Astrocyte (in vitro differentiated cells and primary cell): ENCODE data around the gene SCRN1. TPM values are rescaled to one million over a fixed set of nuclear protein-coding genes. Genes with fewer than 3 reads are reported as not detected.

ENCODE experiments used
- DNase-seq: peaks from one replicate; pipeline ENCODE4 v3.0.0-alpha.2; 2010; ENCODE audit warnings: low read depth
- FAIRE-seq: peaks from 2 replicates; lab custom pipeline; 2011; peaks lifted over from hg19 to GRCh38; lab: Jason Lieb, UNC
- H2AFZ ChIP-seq: 2 replicates; pipeline ENCODE4 v1.6.0; 2012; ENCODE audit warnings: low read depth, low read length, inconsistent platforms
- H3K27ac ChIP-seq: 2 replicates; pipeline ENCODE4 v1.5.1; 2011; ENCODE audit warnings: low read depth, low read length, inconsistent platforms
- H3K27me3 ChIP-seq: 2 replicates; pipeline ENCODE4 v1.6.0; 2011; ENCODE audit warnings: low read length, inconsistent platforms; ENCODE audit not compliant: insufficient read depth
- H3K36me3 ChIP-seq: 2 replicates; pipeline ENCODE4 v1.5.1; 2011; ENCODE audit warnings: low read length, inconsistent platforms; ENCODE audit not compliant: insufficient read depth
- H3K4me1 ChIP-seq: 2 replicates; pipeline ENCODE4 v1.5.1; 2011; ENCODE audit warnings: low read length, inconsistent platforms; ENCODE audit not compliant: insufficient read depth
- H3K4me2 ChIP-seq: 2 replicates; pipeline ENCODE4 v1.6.0; 2012; ENCODE audit warnings: low read length, inconsistent platforms
- H3K4me3 ChIP-seq: 2 replicates; pipeline ENCODE4 v1.5.1; 2011; ENCODE audit warnings: low read depth, mild to moderate bottlenecking, low read length, inconsistent platforms; ENCODE audit not compliant: insufficient read depth
- H3K79me2 ChIP-seq: 2 replicates; pipeline ENCODE4 v1.6.0; 2012; ENCODE audit warnings: mild to moderate bottlenecking, low read length, inconsistent platforms; ENCODE audit not compliant: insufficient read depth
- H3K9ac ChIP-seq: 2 replicates; pipeline ENCODE4 v1.6.0; 2012; ENCODE audit warnings: mild to moderate bottlenecking, low read length, inconsistent platforms
- H3K9me3 ChIP-seq: 2 replicates; pipeline ENCODE4 v1.5.1; 2012; ENCODE audit warnings: low read depth, mild to moderate bottlenecking, low read length, inconsistent platforms; ENCODE audit not compliant: insufficient read depth
- H4K20me1 ChIP-seq: 2 replicates; pipeline ENCODE4 v1.6.0; 2012; ENCODE audit warnings: low read length, inconsistent platforms; ENCODE audit not compliant: insufficient read depth
- H3K27ac Mint-ChIP-seq: one replicate; pipeline ENCODE4 v1.8.0; 2021; ENCODE audit warnings: mild to moderate bottlenecking, mixed read lengths; ENCODE audit not compliant: unreplicated experiment
- H3K27me3 Mint-ChIP-seq: one replicate; pipeline ENCODE4 v1.8.0; 2021; ENCODE audit warnings: low read depth, mixed read lengths; ENCODE audit not compliant: unreplicated experiment
- H3K36me3 Mint-ChIP-seq: one replicate; pipeline ENCODE4 v1.8.0; 2021; ENCODE audit warnings: low read depth, mixed read lengths; ENCODE audit not compliant: unreplicated experiment
- H3K4me1 Mint-ChIP-seq: one replicate; pipeline ENCODE4 v1.8.0; 2021; ENCODE audit warnings: low read depth, mixed read lengths; ENCODE audit not compliant: unreplicated experiment
- H3K4me3 Mint-ChIP-seq: one replicate; pipeline ENCODE4 v1.8.0; 2021; ENCODE audit warnings: mild to moderate bottlenecking, moderate library complexity, mixed read lengths; ENCODE audit not compliant: unreplicated experiment
- H3K9me3 Mint-ChIP-seq: one replicate; pipeline ENCODE4 v1.8.0; 2021; ENCODE audit warnings: mild to moderate bottlenecking, mixed read lengths; ENCODE audit not compliant: unreplicated experiment
- CTCF ChIP-seq: IDR thresholded peaks from 2 replicates; pipeline ENCODE4 v1.5.1; 2011; ENCODE audit warnings: low read depth, mild to moderate bottlenecking, inconsistent platforms, low read length, moderate library complexity; ENCODE audit not compliant: insufficient read depth
- EZH2 ChIP-seq: IDR thresholded peaks from 2 replicates; pipeline ENCODE4 v1.6.1; 2012; ENCODE audit warnings: mild to moderate bottlenecking, low read length, inconsistent platforms; ENCODE audit not compliant: insufficient read depth
- total RNA-seq: library from RNA; stranded (reverse); gene quantifications from 2 replicates; pipeline ENCODE4 v1.2.1, GENCODE V29; 2021

Gene SCRN1
- total RNA-seq, 1 donor from 2014 or later, result 116 TPM

DNA sequence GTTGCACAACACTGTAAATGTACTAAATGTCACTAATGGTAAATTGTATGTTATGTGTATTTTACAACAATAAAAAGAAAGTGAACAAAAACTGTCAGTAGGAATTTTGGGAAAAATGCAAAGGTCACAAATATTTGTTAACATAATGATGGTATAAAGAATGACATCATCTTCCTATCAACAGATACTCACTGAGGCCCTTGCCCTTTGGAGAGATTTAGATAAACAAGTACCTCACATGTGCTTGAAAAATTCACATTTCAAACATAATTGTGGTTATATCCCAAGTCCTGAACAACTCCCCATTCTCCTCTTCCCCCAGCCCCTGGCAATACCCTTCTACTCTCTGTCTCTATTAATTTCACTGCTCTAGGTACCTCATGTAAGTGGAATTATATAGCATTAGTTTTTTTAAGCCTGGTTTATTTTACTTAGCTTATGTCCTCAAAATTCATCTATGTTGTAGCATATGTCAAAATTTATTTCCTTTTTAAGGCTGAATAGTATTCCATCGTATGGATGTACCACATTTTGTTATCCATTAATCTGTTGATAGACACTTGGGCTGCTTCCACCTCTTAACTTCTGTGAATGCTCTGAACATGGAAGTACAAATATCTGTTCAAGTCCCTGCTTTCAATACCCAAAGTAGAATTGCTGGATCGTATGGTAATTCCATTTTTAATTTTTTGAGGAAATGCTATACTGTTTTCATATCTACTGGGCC is 92.8 kb downstream of the SCRN1 start:
- H3K4me2 ChIP-seq, result no peak overlapping the region
- no peaks in the 10 kb centered on the region for H3K4me1 ChIP-seq
- Mint-ChIP-seq H3K27me3 (peaks cover 1% of the 10 kb centered on the region), H3K9me3 (peaks cover 5% of the 10 kb centered on the region), H3K4me3 (no peak overlapping the region), H3K36me3 (peaks cover 5% of the 10 kb centered on the region), H3K4me1 (no peaks in the 10 kb centered on the region), H3K27ac (no peak overlapping the region)
- H3K9ac ChIP-seq, result no peak overlapping the region
- no peaks in the 10 kb centered on the region for H3K9me3 ChIP-seq
- no peaks in the 10 kb centered on the region for H3K79me2 ChIP-seq
- FAIRE-seq (no peak), DNase-seq (no peak)
- H3K36me3 ChIP-seq, result no peaks in the 10 kb centered on the region
- H3K4me3 ChIP-seq, result no peak overlapping the region
- no peaks in the 10 kb centered on the region for H4K20me1 ChIP-seq
- H2AFZ ChIP-seq, result no peak overlapping the region
- no peak overlapping the region for H3K27ac ChIP-seq
- no peak for TF ChIP-seq EZH2
- no peak for TF ChIP-seq CTCF
- peaks cover 4% of the 10 kb centered on the region for H3K27me3 ChIP-seq

DNA sequence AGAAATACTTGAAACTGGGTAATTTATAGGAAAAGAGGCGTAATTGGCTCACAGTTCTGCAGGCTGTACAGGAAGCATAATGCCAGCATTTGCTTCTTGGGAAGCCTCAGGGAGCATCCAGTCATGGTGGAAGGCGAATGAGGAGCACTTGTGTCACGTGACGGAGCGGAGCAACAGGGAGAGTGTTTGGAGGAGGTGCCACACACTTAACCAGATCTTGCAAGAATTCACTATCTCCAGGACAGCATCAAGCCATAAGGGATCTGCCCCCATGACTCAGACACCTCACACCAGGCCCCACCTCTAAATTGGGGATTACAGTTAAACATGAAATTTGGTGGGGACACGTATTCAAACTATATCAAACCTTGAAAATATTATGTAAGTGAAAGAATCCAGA is 94.0 kb downstream of the SCRN1 start:
- no peak for TF ChIP-seq CTCF
- no peak for TF ChIP-seq EZH2
- Histone ChIP-seq H3K36me3 (no peaks in the 10 kb centered on the region), H3K27ac (no peak overlapping the region), H4K20me1 (no peaks in the 10 kb centered on the region), H3K4me3 (no peak overlapping the region), H3K9ac (no peak overlapping the region), H3K4me1 (no peaks in the 10 kb centered on the region), H3K9me3 (no peaks in the 10 kb centered on the region), H3K27me3 (peaks cover 4% of the 10 kb centered on the region), H2AFZ (no peak overlapping the region), H3K79me2 (no peaks in the 10 kb centered on the region), H3K4me2 (no peak overlapping the region)
- H3K27me3 Mint-ChIP-seq, result peaks cover 8% of the 10 kb centered on the region
- H3K4me3 Mint-ChIP-seq, result no peak overlapping the region
- H3K9me3 Mint-ChIP-seq, result peaks cover 5% of the 10 kb centered on the region
- DNase-seq (no peak), FAIRE-seq (no peak)
- no peaks in the 10 kb centered on the region for H3K4me1 Mint-ChIP-seq
- no peak overlapping the region for H3K27ac Mint-ChIP-seq
- peaks cover 8% of the 10 kb centered on the region for H3K36me3 Mint-ChIP-seq

GRCh38 chr7:29894256-29894655 is 95.3 kb downstream of the SCRN1 start:
- Mint-ChIP-seq H3K27me3 (peaks cover 11% of the 10 kb centered on the region), H3K4me3 (no peak overlapping the region), H3K27ac (no peak overlapping the region), H3K36me3 (peaks cover 8% of the 10 kb centered on the region), H3K4me1 (no peaks in the 10 kb centered on the region), H3K9me3 (peaks cover 5% of the 10 kb centered on the region)
- FAIRE-seq (no peak), DNase-seq (no peak)
- no peaks in the 10 kb centered on the region for H3K4me1 ChIP-seq
- H4K20me1 ChIP-seq, result no peaks in the 10 kb centered on the region
- no peak overlapping the region for H3K9ac ChIP-seq
- no peak overlapping the region for H2AFZ ChIP-seq
- H3K9me3 ChIP-seq, result no peaks in the 10 kb centered on the region
- TF ChIP-seq CTCF (no peak), EZH2 (no peak)
- no peak overlapping the region for H3K27ac ChIP-seq
- no peaks in the 10 kb centered on the region for H3K36me3 ChIP-seq
- peaks cover 4% of the 10 kb centered on the region for H3K27me3 ChIP-seq
- no peak overlapping the region for H3K4me3 ChIP-seq
- H3K79me2 ChIP-seq, result no peaks in the 10 kb centered on the region
- H3K4me2 ChIP-seq, result no peak overlapping the region
